ENCODE results near the gene NDRG4.

GRCh38 chr16:58498341-58499091, 1.4 kb upstream of the NDRG4 start:
- TF ChIP-seq CTCF (IDR thresholded peaks at IDR 0.05) (no peak), EZH2 (IDR thresholded peaks at IDR 0.05; ENCODE audit: borderline replicate concordance, insufficient read depth, low read depth, low read length, poor library complexity, severe bottlenecking) (no peak)
